Left ventricle myocardium superior (tissue), 1 donor: ENCODE results near the gene EVA1A. TPM values are rescaled to one million over a fixed set of nuclear protein-coding genes. Genes with fewer than 3 reads are reported as not detected.
A peak's percentile ranks its signal among the peaks of the same experiment; 100 is the strongest.

Experiments used
- ATAC-seq: fragments of 200-7000 bp; cut with Tn5 transposase; one replicate; pipeline ENCODE4 v1.9.1; 2020; ENCODE audit warnings: mild to moderate bottlenecking, moderate library complexity
- DNase-seq: peaks from one replicate; pipeline ENCODE4 v3.0.0-alpha.2; 2020
- intact Hi-C: fragments of 100-400 bp; cut with micrococcal nuclease; formaldehyde crosslinking; loops from one replicate; pipeline ENCODE4 v1.11.0; 2022
- total RNA-seq: library from RNA; stranded (reverse); fragmentation: NEBNext Ultra II Directional; extraction: Animal tissue kit (Norgen Biotek cat#: 25700); gene quantifications from one replicate; pipeline ENCODE4 v1.2.1, GENCODE V29; 2021
- donor health status: DM: no; HTN: yes; CAD: no; lungs with severe emphysema.

The EVA1A gene
- total RNA-seq, 1 donor from 2014 or later = 0.94 TPM

GRCh38 chr2:75549401-75550253 lies 11.1 kb downstream of the EVA1A start:
- no peak for ATAC-seq
- no peak for DNase-seq
- intact Hi-C loops = no loop called here

- intact Hi-C loops = no loop called here
- DNase-seq (no peak), ATAC-seq (no peak)
Observed at GRCh38 chr2:75548036-75548573, 12.6 kb downstream of the EVA1A start.

- DNase-seq (no peak), ATAC-seq (no peak)
- intact Hi-C loops = no loop called here
Observed at GRCh38 chr2:75547345-75548035, 13.2 kb downstream of the EVA1A start.

GRCh38 chr2:75545922-75546321 lies 14.8 kb downstream of the EVA1A start:
- DNase-seq = no peak
- ATAC-seq = no peak
- intact Hi-C loops = no loop called here

- ATAC-seq = no peak
- DNase-seq = no peak
- intact Hi-C loops = no loop called here
Observed at GRCh38 chr2:75545387-75545786, 15.4 kb downstream of the EVA1A start.

- intact Hi-C loops = no loop called here
- no peak for ATAC-seq
Observed at GRCh38 chr2:75543446-75543845, 17.3 kb downstream of the EVA1A start.

GRCh38 chr2:75541430-75541829 lies 19.3 kb downstream of the EVA1A start:
- intact Hi-C loops = no loop called here
- DNase-seq (no peak), ATAC-seq (no peak)

More at GRCh38 chr2:75543446-75543845, 17.3 kb downstream of the EVA1A start:
- DNase-seq = no peak

- intact Hi-C loops = no loop called here
- ATAC-seq (no peak), DNase-seq (no peak)
Observed at GRCh38 chr2:75540994-75541393, 19.7 kb downstream of the EVA1A start.

GRCh38 chr2:75539955-75540716 lies 20.6 kb downstream of the EVA1A start:
- ATAC-seq (peak; percentile 76), DNase-seq (no peak)
- intact Hi-C loops = no loop called here

GRCh38 chr2:75538521-75539490 lies 21.9 kb downstream of the EVA1A start:
- intact Hi-C loops = no loop called here
- DNase-seq = no peak
- ATAC-seq = no peak

GRCh38 chr2:75537658-75538057 lies 23.1 kb downstream of the EVA1A start:
- no peak for ATAC-seq
- no peak for DNase-seq
- intact Hi-C loops = no loop called here

- DNase-seq (no peak), ATAC-seq (no peak)
- intact Hi-C loops = no loop called here
Observed at GRCh38 chr2:75533135-75533534, 27.6 kb downstream of the EVA1A start.

GRCh38 chr2:75532488-75532887 lies 28.3 kb downstream of the EVA1A start:
- ATAC-seq (no peak), DNase-seq (no peak)
- intact Hi-C loops = no loop called here

GRCh38 chr2:75528221-75528977 lies 32.3 kb downstream of the EVA1A start:
- no peak for ATAC-seq
- intact Hi-C loops = no loop called here
- DNase-seq = no peak

GRCh38 chr2:75527676-75528075 lies 33.1 kb downstream of the EVA1A start:
- ATAC-seq = no peak
- intact Hi-C loops = no loop called here
- DNase-seq = no peak

GRCh38 chr2:75526842-75527241 lies 33.9 kb downstream of the EVA1A start:
- DNase-seq (no peak), ATAC-seq (no peak)
- intact Hi-C loops = no loop called here

- DNase-seq (no peak), ATAC-seq (no peak)
- intact Hi-C loops = no loop called here
Observed at GRCh38 chr2:75525434-75526310, 35.1 kb downstream of the EVA1A start.
